ENCODE data around the gene NMU. TPM values are rescaled to one million over a fixed set of nuclear protein-coding genes. Genes with fewer than 3 reads are reported as not detected.

Gene NMU
- total and polyA plus RNA-seq, 8 donors: 0.56 to 46.1 (median 1.1) TPM; not detected in 4

- WGBS, 5 donors: 48 to 56% (median 53%) methylated on average over 5 of the region's 5 CpGs
- Histone ChIP-seq H3K9me3 (no peaks in the 10 kb centered on the region), H3K27me3 (no peaks in the 10 kb centered on the region), H3K4me1 (no peaks in the 10 kb centered on the region), H3K27ac (no peak overlapping the region), H3K36me3 (no peaks in the 10 kb centered on the region), H3K4me3 (no peak overlapping the region)
- TF ChIP-seq CTCF (IDR thresholded peaks at IDR 0.05) (no peak), POLR2AphosphoS5 (IDR thresholded peaks at IDR 0.05) (no peak), EP300 (IDR thresholded peaks at IDR 0.05) (no peak), POLR2A (IDR thresholded peaks at IDR 0.05) (no peak)
- intact Hi-C loops (cut with DNase I; ENCODE audit: low total_unique reads): no loop called here
- no peak for DNase-seq
Observed at GRCh38 chr4:55661398-55662056, 25.4 kb upstream of the NMU start.

GRCh38 chr4:55658657-55659056 is 22.6 kb upstream of the NMU start:
- Histone ChIP-seq H3K4me1 (no peaks in the 10 kb centered on the region), H3K27me3 (no peaks in the 10 kb centered on the region), H3K27ac (no peak overlapping the region), H3K36me3 (no peaks in the 10 kb centered on the region), H3K4me3 (no peak overlapping the region), H3K9me3 (no peaks in the 10 kb centered on the region)
- no peak for DNase-seq
- TF ChIP-seq POLR2A (IDR thresholded peaks at IDR 0.05): no peak
- no peak for TF ChIP-seq EP300 (IDR thresholded peaks at IDR 0.05)
- no peak for TF ChIP-seq POLR2AphosphoS5 (IDR thresholded peaks at IDR 0.05)
- TF ChIP-seq CTCF (IDR thresholded peaks at IDR 0.05): no peak
- intact Hi-C loops (cut with DNase I; ENCODE audit: low total_unique reads): no loop called here
- WGBS, 5 donors: 92 to 94% (median 93%) methylated on average over 5 of the region's 5 CpGs

GRCh38 chr4:55654131-55654530 is 18.0 kb upstream of the NMU start:
- 83 to 91% (median 90%) methylated on average over 5 of the region's 5 CpGs for WGBS, 5 donors
- no peak for DNase-seq
- no peak for TF ChIP-seq EP300 (IDR thresholded peaks at IDR 0.05)
- Histone ChIP-seq H3K27ac (no peak overlapping the region), H3K36me3 (no peaks in the 10 kb centered on the region), H3K4me3 (no peak overlapping the region), H3K9me3 (no peaks in the 10 kb centered on the region), H3K4me1 (no peaks in the 10 kb centered on the region), H3K27me3 (no peaks in the 10 kb centered on the region)
- intact Hi-C loops (cut with DNase I; ENCODE audit: low total_unique reads): no loop called here

- WGBS, 5 donors: 69 to 80% (median 77%) methylated on average over 5 of the region's 5 CpGs
- Histone ChIP-seq H3K27ac (no peak overlapping the region), H3K4me3 (no peak overlapping the region), H3K4me1 (no peaks in the 10 kb centered on the region), H3K27me3 (no peaks in the 10 kb centered on the region), H3K36me3 (no peaks in the 10 kb centered on the region), H3K9me3 (no peaks in the 10 kb centered on the region)
- no peak for DNase-seq
- TF ChIP-seq CTCF (IDR thresholded peaks at IDR 0.05): no peak
- TF ChIP-seq POLR2AphosphoS5 (IDR thresholded peaks at IDR 0.05): no peak
- TF ChIP-seq POLR2A (IDR thresholded peaks at IDR 0.05): no peak
- no peak for TF ChIP-seq EP300 (IDR thresholded peaks at IDR 0.05)
- intact Hi-C loops (cut with DNase I; ENCODE audit: low total_unique reads): no loop called here
Observed at GRCh38 chr4:55650483-55650882, 14.4 kb upstream of the NMU start.

GRCh38 chr4:55637272-55637820 is 1.2 kb upstream of the NMU start:
- H3K4me1 ChIP-seq: peaks cover 15 to 24% (median 20%) of the 10 kb centered on the region in 4 donors
- no peaks in the 10 kb centered on the region for H3K36me3 ChIP-seq
- H3K27ac ChIP-seq: no peak overlapping the region
- H3K4me3 ChIP-seq: no peak overlapping the region
- intact Hi-C loops (cut with DNase I; ENCODE audit: low total_unique reads): no loop called here
- no peaks in the 10 kb centered on the region for H3K9me3 ChIP-seq
- DNase-seq: peak in 1 of 2 donors; percentile 15
- WGBS, 5 donors: 23 to 29% (median 24%) methylated on average over 11 to 12 of the region's 12 CpGs
- TF ChIP-seq POLR2AphosphoS5 (IDR thresholded peaks at IDR 0.05) (no peak), EP300 (IDR thresholded peaks at IDR 0.05) (no peak), POLR2A (IDR thresholded peaks at IDR 0.05) (no peak)
- H3K27me3 ChIP-seq: peaks cover 2 to 60% (median 25%) of the 10 kb centered on the region in 3 donors
